ENCODE results near the gene PTPRR. TPM values are rescaled to one million over a fixed set of nuclear protein-coding genes. Genes with fewer than 3 reads are reported as not detected.

PTPRR gene
- total and polyA plus RNA-seq, 4 donors, result 0.17 to 1.5 (median 0.61) TPM

- no peak overlapping the region for H3K4me3 ChIP-seq
- no peaks in the 10 kb centered on the region for H3K27me3 ChIP-seq (ENCODE audit: control insufficient read depth in 3 of 3, insufficient read depth in 3 of 3, low read length in 2 of 3)
- peaks cover 0 to 3% (median 0%) of the 10 kb centered on the region in 5 donors for H3K4me1 ChIP-seq (ENCODE audit: control insufficient read depth in 5 of 5, insufficient read depth in 5 of 5, low read length in 5 of 5)
- no peak for TF ChIP-seq CTCF (IDR thresholded peaks at IDR 0.05; ENCODE audit: control extremely low read depth, extremely low read depth)
- no peak overlapping the region for H3K9ac ChIP-seq (ENCODE audit: insufficient read depth in 1 of 2, low read length in 2 of 2)
- 81 to 83% methylated on average over 7 of the region's 7 CpGs for WGBS, 2 donors
- DNase-seq (no peak), ATAC-seq (ENCODE audit: insufficient read depth, low FRiP score) (no peak)
- no peak overlapping the region for H3K27ac ChIP-seq (ENCODE audit: low read depth in 1 of 2, low read length in 1 of 2)
- peaks cover 0 to 2% (median 0%) of the 10 kb centered on the region in 4 donors for H3K9me3 ChIP-seq (ENCODE audit: control insufficient read depth in 4 of 4, insufficient read depth in 3 of 4, low read length in 3 of 4)
- H3K36me3 ChIP-seq (ENCODE audit: control insufficient read depth in 4 of 4, insufficient read depth in 4 of 4, low read length in 4 of 4), result no peaks in the 10 kb centered on the region
These were observed 97.2 kb downstream of the PTPRR start for GRCh38 chr12:70823182-70823976.

- Histone ChIP-seq H3K27ac (ENCODE audit: low read depth in 1 of 2, low read length in 1 of 2) (no peak overlapping the region), H3K27me3 (ENCODE audit: control insufficient read depth in 3 of 3, insufficient read depth in 3 of 3, low read length in 2 of 3) (no peaks in the 10 kb centered on the region), H3K4me3 (no peak overlapping the region), H3K4me1 (ENCODE audit: control insufficient read depth in 5 of 5, insufficient read depth in 5 of 5, low read length in 5 of 5) (peaks cover 0 to 3% (median 0%) of the 10 kb centered on the region in 5 donors), H3K9me3 (ENCODE audit: control insufficient read depth in 4 of 4, insufficient read depth in 3 of 4, low read length in 3 of 4) (peaks cover 0 to 2% (median 0%) of the 10 kb centered on the region in 4 donors), H3K36me3 (ENCODE audit: control insufficient read depth in 4 of 4, insufficient read depth in 4 of 4, low read length in 4 of 4) (no peaks in the 10 kb centered on the region), H3K9ac (ENCODE audit: insufficient read depth in 1 of 2, low read length in 2 of 2) (no peak overlapping the region)
- WGBS, 2 donors, result 76 to 80% methylated on average over 3 of the region's 3 CpGs
- ATAC-seq (ENCODE audit: insufficient read depth, low FRiP score), result no peak
- no peak for TF ChIP-seq CTCF (IDR thresholded peaks at IDR 0.05; ENCODE audit: control extremely low read depth, extremely low read depth)
- DNase-seq, result no peak
These were observed 98.1 kb downstream of the PTPRR start for GRCh38 chr12:70822412-70822811.

GRCh38 chr12:70815971-70816391 lies 104.6 kb downstream of the PTPRR start:
- no peaks in the 10 kb centered on the region for H3K4me1 ChIP-seq (ENCODE audit: control insufficient read depth in 5 of 5, insufficient read depth in 5 of 5, low read length in 5 of 5)
- no peak overlapping the region for H3K9ac ChIP-seq (ENCODE audit: insufficient read depth in 1 of 2, low read length in 2 of 2)
- H3K4me3 ChIP-seq, result no peak overlapping the region
- DNase-seq (no peak), ATAC-seq (ENCODE audit: insufficient read depth, low FRiP score) (no peak)
- WGBS, 2 donors, result 72 to 81% methylated on average over 2 of the region's 2 CpGs
- no peak overlapping the region for H3K27ac ChIP-seq (ENCODE audit: low read depth in 1 of 2, low read length in 1 of 2)
- no peak for TF ChIP-seq CTCF (IDR thresholded peaks at IDR 0.05; ENCODE audit: control extremely low read depth, extremely low read depth)
- no peaks in the 10 kb centered on the region for H3K27me3 ChIP-seq (ENCODE audit: control insufficient read depth in 3 of 3, insufficient read depth in 3 of 3, low read length in 2 of 3)
- H3K9me3 ChIP-seq (ENCODE audit: control insufficient read depth in 4 of 4, insufficient read depth in 3 of 4, low read length in 3 of 4), result no peaks in the 10 kb centered on the region
- H3K36me3 ChIP-seq (ENCODE audit: control insufficient read depth in 4 of 4, insufficient read depth in 4 of 4, low read length in 4 of 4), result no peaks in the 10 kb centered on the region

Data from lung (tissue), 12 donors.